Measurements from ENCODE around the gene GINS3.

GINS3 gene

GRCh38 chr16:58451945-58452401 lies 59.7 kb downstream of the GINS3 start:
- no peak for TF ChIP-seq CTCF (IDR thresholded peaks at IDR 0.05; ENCODE audit: insufficient read depth, missing control alignments)
- no peak for DNase-seq (ENCODE audit: insufficient read length, low spot score)
- no peak for FAIRE-seq

- FAIRE-seq (no peak), DNase-seq (ENCODE audit: insufficient read length, low spot score) (no peak)
- no peak for TF ChIP-seq CTCF (IDR thresholded peaks at IDR 0.05; ENCODE audit: insufficient read depth, missing control alignments)
These were observed 60.4 kb downstream of the GINS3 start for GRCh38 chr16:58452640-58453039.

- FAIRE-seq (no peak), DNase-seq (ENCODE audit: insufficient read length, low spot score) (no peak)
- TF ChIP-seq CTCF (IDR thresholded peaks at IDR 0.05; ENCODE audit: insufficient read depth, missing control alignments), result no peak
These were observed 61.9 kb downstream of the GINS3 start for GRCh38 chr16:58454178-58454577.

- TF ChIP-seq CTCF (IDR thresholded peaks at IDR 0.05; ENCODE audit: insufficient read depth, missing control alignments), result no peak
- DNase-seq (ENCODE audit: insufficient read length, low spot score) (no peak), FAIRE-seq (no peak)
These were observed 62.6 kb downstream of the GINS3 start for GRCh38 chr16:58454856-58455255.

Data from D721Med (cell line).